Thyroid gland (tissue), 4 donors: ENCODE results near the gene PCDHB15.
"Not testable (repeated sequence)": the region's sequence is repeated elsewhere in the genome, so short reads cannot be mapped to it uniquely, and the experiment has no call there.

Experiments
- POLR2A ChIP-seq, 2 donors: fragments of 450-650 bp; IDR thresholded peaks; one replicate each; pipeline ENCODE4 v1.6.1; 2017; ENCODE audit warnings: antibody characterized with exemption in 2 of 2, mild to moderate bottlenecking in 2 of 2, moderate library complexity in 1 of 2
- TF ChIP-seq, protein P1 (sequence below), 6 experiments: fragments of 200-600 bp in 3 of 6; fragments of 450-650 bp in 3 of 6; sonication (generic) in 3 of 6; IDR thresholded peaks; one replicate each; pipeline ENCODE4 v1.5.1; 2016 to 2019; ENCODE audit warnings: antibody characterized with exemption in 6 of 6, mild to moderate bottlenecking in 2 of 6, inconsistent platforms in 1 of 6, moderate library complexity in 1 of 6

DNA sequence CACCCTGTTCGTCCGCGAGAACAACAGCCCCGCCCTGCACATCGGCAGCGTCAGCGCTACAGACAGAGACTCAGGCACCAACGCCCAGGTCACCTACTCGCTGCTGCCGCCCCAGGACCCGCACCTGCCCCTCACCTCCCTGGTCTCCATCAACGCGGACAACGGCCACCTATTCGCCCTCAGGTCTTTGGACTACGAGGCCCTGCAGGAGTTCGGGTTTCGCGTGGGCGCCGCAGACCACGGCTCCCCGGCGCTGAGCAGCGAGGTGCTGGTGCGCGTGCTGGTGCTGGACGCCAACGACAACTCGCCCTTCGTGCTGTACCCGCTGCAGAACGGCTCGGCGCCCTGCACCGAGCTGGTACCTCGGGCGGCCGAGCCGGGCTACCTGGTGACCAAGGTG, 9.3 kb upstream of the PCDHB15 start:
- not testable (repeated sequence) for TF ChIP-seq POLR2A (IDR thresholded peaks at IDR 0.05)
- TF ChIP-seq, protein P1, sequence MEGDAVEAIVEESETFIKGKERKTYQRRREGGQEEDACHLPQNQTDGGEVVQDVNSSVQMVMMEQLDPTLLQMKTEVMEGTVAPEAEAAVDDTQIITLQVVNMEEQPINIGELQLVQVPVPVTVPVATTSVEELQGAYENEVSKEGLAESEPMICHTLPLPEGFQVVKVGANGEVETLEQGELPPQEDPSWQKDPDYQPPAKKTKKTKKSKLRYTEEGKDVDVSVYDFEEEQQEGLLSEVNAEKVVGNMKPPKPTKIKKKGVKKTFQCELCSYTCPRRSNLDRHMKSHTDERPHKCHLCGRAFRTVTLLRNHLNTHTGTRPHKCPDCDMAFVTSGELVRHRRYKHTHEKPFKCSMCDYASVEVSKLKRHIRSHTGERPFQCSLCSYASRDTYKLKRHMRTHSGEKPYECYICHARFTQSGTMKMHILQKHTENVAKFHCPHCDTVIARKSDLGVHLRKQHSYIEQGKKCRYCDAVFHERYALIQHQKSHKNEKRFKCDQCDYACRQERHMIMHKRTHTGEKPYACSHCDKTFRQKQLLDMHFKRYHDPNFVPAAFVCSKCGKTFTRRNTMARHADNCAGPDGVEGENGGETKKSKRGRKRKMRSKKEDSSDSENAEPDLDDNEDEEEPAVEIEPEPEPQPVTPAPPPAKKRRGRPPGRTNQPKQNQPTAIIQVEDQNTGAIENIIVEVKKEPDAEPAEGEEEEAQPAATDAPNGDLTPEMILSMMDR (IDR thresholded peaks at IDR 0.05) = not testable (repeated sequence)
